ENCODE measurements around the gene NFAT5.

The NFAT5 gene

GRCh38 chr16:69747115-69747514 is 181.3 kb downstream of the NFAT5 start:
- no peak for FAIRE-seq

- no peak for FAIRE-seq
These were observed 183.1 kb downstream of the NFAT5 start for GRCh38 chr16:69748694-69749345.

DNA sequence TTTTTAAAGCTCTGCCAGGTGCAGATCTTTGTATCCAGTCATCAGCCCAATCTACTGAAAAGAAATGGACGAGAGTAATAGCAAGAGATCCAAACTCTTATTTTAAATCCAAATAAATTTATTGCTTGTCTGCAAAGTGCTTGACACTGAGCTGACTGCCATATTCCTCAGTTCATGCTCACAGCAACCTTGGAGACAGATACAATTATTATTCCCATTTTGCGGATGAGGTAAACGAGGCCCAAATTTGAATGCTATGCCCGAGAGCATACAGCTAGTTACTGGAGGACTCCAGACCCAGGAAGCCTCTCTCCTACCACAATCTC is 188.3 kb downstream of the NFAT5 start:
- FAIRE-seq = no peak

Data from TTC549 (cell line).